Measurements from ENCODE around the gene RHBDD1. TPM values are rescaled to one million over a fixed set of nuclear protein-coding genes. Genes with fewer than 3 reads are reported as not detected.

The RHBDD1 gene
- total RNA-seq, 3 donors from 2014 or later, result 17.9 to 46.2 (median 20.0) TPM

DNA sequence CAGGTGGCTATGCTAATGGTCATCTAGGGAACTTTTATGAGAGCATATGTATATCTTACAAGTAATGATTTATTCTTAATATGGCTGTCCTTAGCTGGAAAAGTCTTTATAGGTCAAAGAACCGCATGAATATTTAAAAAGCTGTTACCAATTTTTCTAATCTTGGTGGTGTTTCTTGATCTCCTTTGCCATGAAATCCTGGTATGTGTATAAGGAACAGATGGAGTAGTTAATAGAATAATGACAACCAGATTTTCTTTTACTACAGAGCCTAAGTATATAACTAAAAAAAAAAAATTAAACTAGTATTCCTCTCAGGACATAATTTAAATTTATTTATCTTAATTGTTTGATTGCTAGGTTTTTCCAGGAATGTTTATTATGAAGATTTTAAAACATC, 74.5 kb downstream of the RHBDD1 start:
- intact Hi-C loops (cut with DNase I; ENCODE audit: low total_unique reads), result loop anchor here (5.0 kb wide), 1 partner anchor 383 kb away; no protein-coding TSS in a partner anchor
- H3K36me3 ChIP-seq, result no peaks in the 10 kb centered on the region
- TF ChIP-seq POLR2A (IDR thresholded peaks at IDR 0.05), result no peak
- no peak for TF ChIP-seq POLR2AphosphoS5 (IDR thresholded peaks at IDR 0.05)
- TF ChIP-seq CTCF (IDR thresholded peaks at IDR 0.05), result no peak
- no peak overlapping the region for H3K27ac ChIP-seq
- DNase-seq (ENCODE audit: low spot score in 2 of 2), result no peak
- no peak overlapping the region for H3K4me3 ChIP-seq
- no peaks in the 10 kb centered on the region for H3K9me3 ChIP-seq
- H3K27me3 ChIP-seq, result no peaks in the 10 kb centered on the region
- no peaks in the 10 kb centered on the region for H3K4me1 ChIP-seq

DNA sequence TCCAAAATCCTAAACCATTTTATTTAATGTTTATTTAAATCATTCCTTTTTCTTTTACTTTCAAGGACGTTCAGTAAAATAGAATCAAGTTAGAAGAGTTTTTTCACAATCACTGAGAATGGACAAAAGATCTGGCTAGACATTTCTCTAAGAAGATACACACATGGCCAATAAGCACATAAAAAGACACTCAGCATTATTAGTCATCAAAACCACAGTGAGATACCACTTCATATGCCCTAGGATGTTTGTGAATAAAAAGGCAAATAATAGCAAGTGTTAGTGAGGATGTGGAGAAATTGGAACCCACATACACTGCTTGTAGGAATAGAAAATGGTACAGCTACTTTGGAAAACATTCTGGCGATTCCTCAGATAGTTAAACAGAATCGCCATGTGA, 76.1 kb downstream of the RHBDD1 start:
- Histone ChIP-seq H3K4me1 (no peaks in the 10 kb centered on the region), H3K4me3 (no peak overlapping the region), H3K9me3 (no peaks in the 10 kb centered on the region), H3K27ac (no peak overlapping the region), H3K27me3 (no peaks in the 10 kb centered on the region), H3K36me3 (no peaks in the 10 kb centered on the region)
- DNase-seq (ENCODE audit: low spot score in 2 of 2), result no peak
- intact Hi-C loops (cut with DNase I; ENCODE audit: low total_unique reads), result loop anchor here (5.0 kb wide), 1 partner anchor 385 kb away; no protein-coding TSS in a partner anchor
- TF ChIP-seq CTCF (IDR thresholded peaks at IDR 0.05) (no peak), POLR2AphosphoS5 (IDR thresholded peaks at IDR 0.05) (no peak), POLR2A (IDR thresholded peaks at IDR 0.05) (no peak)

- intact Hi-C loops (cut with DNase I; ENCODE audit: low total_unique reads), result loop anchor here (5.0 kb wide), 1 partner anchor 386 kb away; no protein-coding TSS in a partner anchor
- TF ChIP-seq POLR2A (IDR thresholded peaks at IDR 0.05) (no peak), POLR2AphosphoS5 (IDR thresholded peaks at IDR 0.05) (no peak), CTCF (IDR thresholded peaks at IDR 0.05) (no peak)
Measured at GRCh38 chr2:226913641-226914040, 77.8 kb downstream of the RHBDD1 start.

GRCh38 chr2:226915846-226916360, 80.0 kb downstream of the RHBDD1 start:
- intact Hi-C loops (cut with DNase I; ENCODE audit: low total_unique reads), result no loop called here

More at GRCh38 chr2:226913641-226914040, 77.8 kb downstream of the RHBDD1 start:
- H3K27me3 ChIP-seq, result no peaks in the 10 kb centered on the region
- no peaks in the 10 kb centered on the region for H3K36me3 ChIP-seq
- H3K4me3 ChIP-seq, result no peak overlapping the region
- no peaks in the 10 kb centered on the region for H3K9me3 ChIP-seq
- no peak overlapping the region for H3K27ac ChIP-seq
- no peaks in the 10 kb centered on the region for H3K4me1 ChIP-seq
- no peak for DNase-seq (ENCODE audit: low spot score in 2 of 2)

More at GRCh38 chr2:226915846-226916360, 80.0 kb downstream of the RHBDD1 start:
- Histone ChIP-seq H3K9me3 (no peaks in the 10 kb centered on the region), H3K4me3 (no peak overlapping the region), H3K36me3 (no peaks in the 10 kb centered on the region), H3K27ac (no peak overlapping the region), H3K4me1 (no peaks in the 10 kb centered on the region), H3K27me3 (no peaks in the 10 kb centered on the region)
- DNase-seq (ENCODE audit: low spot score in 2 of 2), result no peak
- TF ChIP-seq CTCF (IDR thresholded peaks at IDR 0.05) (no peak), POLR2AphosphoS5 (IDR thresholded peaks at IDR 0.05) (no peak), POLR2A (IDR thresholded peaks at IDR 0.05) (no peak)

Data from breast epithelium (tissue), 4 donors.